Thyroid gland (tissue), 4 donors: ENCODE results near the gene DTYMK.

Experiments used
- CTCF ChIP-seq, 6 experiments: fragments of 200-600 bp in 3 of 6; fragments of 450-650 bp in 3 of 6; sonication (generic) in 3 of 6; IDR thresholded peaks; one replicate each; pipeline ENCODE4 v1.5.1; 2016 to 2019; ENCODE audit warnings: antibody characterized with exemption in 6 of 6, mild to moderate bottlenecking in 2 of 6, inconsistent platforms in 1 of 6, moderate library complexity in 1 of 6
- POLR2A ChIP-seq, 2 donors: fragments of 450-650 bp; IDR thresholded peaks; one replicate each; pipeline ENCODE4 v1.6.1; 2017; ENCODE audit warnings: antibody characterized with exemption in 2 of 2, mild to moderate bottlenecking in 2 of 2, moderate library complexity in 1 of 2

DNA sequence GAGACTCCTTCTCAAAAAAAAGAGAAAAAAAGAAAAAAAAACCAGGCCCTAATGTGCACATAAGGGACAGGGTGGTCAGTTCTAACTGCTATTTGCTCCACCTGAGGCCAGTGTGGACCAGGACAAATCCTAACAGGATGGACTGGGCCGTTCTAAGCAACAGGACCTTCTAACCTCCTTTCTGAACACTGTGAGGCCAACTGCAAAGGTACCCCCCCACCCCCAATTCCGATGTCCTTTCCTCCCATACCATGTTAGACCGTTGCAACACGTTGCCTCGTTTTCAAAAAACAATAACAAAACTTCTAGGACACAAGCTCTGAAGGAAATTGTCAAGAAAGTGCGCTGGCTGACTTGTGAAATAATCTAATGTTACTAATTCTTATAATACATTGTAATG lies 50.9 kb downstream of the DTYMK start:
- no peak for TF ChIP-seq CTCF (IDR thresholded peaks at IDR 0.05)
- no peak for TF ChIP-seq POLR2A (IDR thresholded peaks at IDR 0.05)
